Gastroesophageal sphincter (tissue), 4 donors: Measurements from ENCODE around the gene RPL27A. TPM values are rescaled to one million over a fixed set of nuclear protein-coding genes. Genes with fewer than 3 reads are reported as not detected.
A peak's percentile ranks its signal among the peaks of the same experiment; 100 is the strongest.

Source experiments
- ATAC-seq: fragments of 150-250 bp; one replicate; pipeline ENCODE4 v1.9.1; 2016; ENCODE audit warnings: mild to moderate bottlenecking, moderate library complexity
- H3K27ac ChIP-seq, 4 donors: fragments of 200-600 bp; sonication (generic) in 3 of 4; 1 replicate in 3 of 4; 2 replicates in 1 of 4; pipeline ENCODE4 v1.5.1; 2016 to 2019
- H3K27me3 ChIP-seq: fragments of 200-600 bp; sonication (generic); one replicate; pipeline ENCODE4 v1.5.1; 2019
- H3K36me3 ChIP-seq, 2 donors: fragments of 200-600 bp; sonication (generic); one replicate each; pipeline ENCODE4 v1.5.1; 2019; ENCODE audit warnings: control low read depth in 1 of 2
- H3K4me1 ChIP-seq, 3 donors: fragments of 200-600 bp; sonication (generic); 1 replicate in 2 of 3; 2 replicates in 1 of 3; pipeline ENCODE4 v1.5.1; 2016 to 2019; ENCODE audit warnings: control low read depth in 2 of 3
- H3K4me3 ChIP-seq, 2 donors: fragments of 200-600 bp; sonication (generic); one replicate each; pipeline ENCODE4 v1.5.1; 2019; ENCODE audit warnings: mild to moderate bottlenecking in 1 of 2, moderate library complexity in 1 of 2
- H3K9me3 ChIP-seq, 3 donors: fragments of 200-600 bp; sonication (generic); one replicate each; pipeline ENCODE4 v1.5.1; 2017 to 2019; ENCODE audit warnings: control low read depth in 2 of 3
- EP300 ChIP-seq: sonication (generic); formaldehyde crosslinking; IDR thresholded peaks from one replicate; pipeline ENCODE4 v1.6.1; 2017; ENCODE audit warnings: antibody characterized with exemption, mild to moderate bottlenecking
- POLR2A ChIP-seq, 2 donors: fragments of 450-650 bp; IDR thresholded peaks; one replicate each; pipeline ENCODE4 v1.6.1; 2017; ENCODE audit warnings: antibody characterized with exemption in 2 of 2, mild to moderate bottlenecking in 2 of 2, moderate library complexity in 1 of 2
- POLR2AphosphoS5 ChIP-seq: sonication (generic); formaldehyde crosslinking; IDR thresholded peaks from one replicate; pipeline ENCODE4 v1.6.1; 2017; ENCODE audit warnings: antibody characterized with exemption
- WGBS, 2 donors: methylation state at CpG; one replicate each; pipeline ENCODE4 v1.1.5; 2018; ENCODE audit warnings: low coverage in 1 of 2; 5-methylcytosine and 5-hydroxymethylcytosine counted together
- total RNA-seq, 4 donors: library from RNA; depleted of rRNA; stranded (reverse); fragments of >200 nt; gene quantifications; one replicate each; pipeline ENCODE4 v1.1.0, GENCODE V29; 2016
- TF ChIP-seq, protein P1 (sequence below), 4 experiments: fragments of 200-600 bp in 2 of 4; fragments of 450-650 bp in 2 of 4; sonication (generic) in 1 of 4; IDR thresholded peaks; one replicate each; pipeline ENCODE4 v1.5.1; 2017 to 2019; ENCODE audit warnings: antibody characterized with exemption in 4 of 4, mild to moderate bottlenecking in 2 of 4, moderate library complexity in 2 of 4

Gene RPL27A
- total RNA-seq, 4 donors from 2014 or later, result 706 to 1,423 (median 903) TPM

GRCh38 chr11:8693555-8693954 is 11.0 kb downstream of the RPL27A start:
- ATAC-seq, result no peak
- peaks cover 0 to under 1% (median 0%) of the 10 kb centered on the region in 3 donors for H3K4me1 ChIP-seq
- 86 to 96% methylated on average over 1 to 6 of the region's 7 CpGs for WGBS, 2 donors
- no peak for TF ChIP-seq POLR2A (IDR thresholded peaks at IDR 0.05)
- no peak for TF ChIP-seq EP300
- TF ChIP-seq POLR2AphosphoS5, result no peak
- TF ChIP-seq, protein P1, sequence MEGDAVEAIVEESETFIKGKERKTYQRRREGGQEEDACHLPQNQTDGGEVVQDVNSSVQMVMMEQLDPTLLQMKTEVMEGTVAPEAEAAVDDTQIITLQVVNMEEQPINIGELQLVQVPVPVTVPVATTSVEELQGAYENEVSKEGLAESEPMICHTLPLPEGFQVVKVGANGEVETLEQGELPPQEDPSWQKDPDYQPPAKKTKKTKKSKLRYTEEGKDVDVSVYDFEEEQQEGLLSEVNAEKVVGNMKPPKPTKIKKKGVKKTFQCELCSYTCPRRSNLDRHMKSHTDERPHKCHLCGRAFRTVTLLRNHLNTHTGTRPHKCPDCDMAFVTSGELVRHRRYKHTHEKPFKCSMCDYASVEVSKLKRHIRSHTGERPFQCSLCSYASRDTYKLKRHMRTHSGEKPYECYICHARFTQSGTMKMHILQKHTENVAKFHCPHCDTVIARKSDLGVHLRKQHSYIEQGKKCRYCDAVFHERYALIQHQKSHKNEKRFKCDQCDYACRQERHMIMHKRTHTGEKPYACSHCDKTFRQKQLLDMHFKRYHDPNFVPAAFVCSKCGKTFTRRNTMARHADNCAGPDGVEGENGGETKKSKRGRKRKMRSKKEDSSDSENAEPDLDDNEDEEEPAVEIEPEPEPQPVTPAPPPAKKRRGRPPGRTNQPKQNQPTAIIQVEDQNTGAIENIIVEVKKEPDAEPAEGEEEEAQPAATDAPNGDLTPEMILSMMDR (IDR thresholded peaks at IDR 0.05), result no peak
- peak overlapping the region in 3 of 4 donors; percentile 28 to 51 (median 46) for H3K27ac ChIP-seq
- H3K4me3 ChIP-seq, result no peak overlapping the region
- no peaks in the 10 kb centered on the region for H3K9me3 ChIP-seq
- H3K36me3 ChIP-seq, result peaks cover 5 to 77% of the 10 kb centered on the region in 2 donors
- H3K27me3 ChIP-seq, result no peaks in the 10 kb centered on the region

DNA sequence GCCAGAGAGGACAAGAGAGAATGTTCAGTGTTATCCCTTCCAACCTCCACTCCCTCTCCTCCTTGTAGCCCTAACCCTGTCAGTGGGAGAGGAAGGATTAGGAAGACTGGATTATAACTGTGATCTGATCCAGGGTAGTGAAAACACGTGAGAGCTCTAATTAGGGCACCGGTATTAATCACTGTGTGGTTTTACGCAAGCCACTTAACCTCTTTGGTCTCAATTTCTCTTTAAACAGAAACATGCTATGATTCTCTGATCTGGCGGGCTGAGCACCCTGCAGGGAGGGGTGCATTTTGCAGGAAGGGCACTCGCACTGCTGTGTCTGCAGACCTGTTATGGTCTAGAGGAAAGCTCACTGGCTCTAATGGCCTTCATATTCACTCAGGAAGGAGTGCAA is 11.5 kb downstream of the RPL27A start:
- H3K4me3 ChIP-seq, result no peak overlapping the region
- TF ChIP-seq, protein P1 (IDR thresholded peaks at IDR 0.05), result no peak
- TF ChIP-seq EP300 (no peak), POLR2AphosphoS5 (peak; percentile 39), POLR2A (IDR thresholded peaks at IDR 0.05) (no peak)
- H3K36me3 ChIP-seq, result peaks cover 5 to 83% of the 10 kb centered on the region in 2 donors
- 65 to 84% methylated on average over 4 to 5 of the region's 5 CpGs for WGBS, 2 donors
- H3K27me3 ChIP-seq, result no peaks in the 10 kb centered on the region
- peaks cover 0 to 6% (median 2%) of the 10 kb centered on the region in 3 donors for H3K4me1 ChIP-seq
- no peak for ATAC-seq
- H3K9me3 ChIP-seq, result no peaks in the 10 kb centered on the region
- peak overlapping the region in 3 of 4 donors; percentile 28 to 51 (median 46) for H3K27ac ChIP-seq

GRCh38 chr11:8697054-8697453 is 14.5 kb downstream of the RPL27A start:
- Histone ChIP-seq H3K27me3 (no peaks in the 10 kb centered on the region), H3K4me1 (peaks cover 0 to 35% (median 13%) of the 10 kb centered on the region in 3 donors), H3K36me3 (peaks cover 5 to 100% of the 10 kb centered on the region in 2 donors), H3K9me3 (no peaks in the 10 kb centered on the region), H3K4me3 (no peak overlapping the region), H3K27ac (peak overlapping the region in 2 of 4 donors; percentile 89 to 96)
- ATAC-seq, result no peak
- TF ChIP-seq EP300, result no peak
- no peak for TF ChIP-seq POLR2A (IDR thresholded peaks at IDR 0.05)
- TF ChIP-seq POLR2AphosphoS5, result no peak
- TF ChIP-seq, protein P1 (IDR thresholded peaks at IDR 0.05), result no peak
- WGBS, 2 donors, result 73 to 92% methylated on average over 2 of the region's 3 CpGs

GRCh38 chr11:8698379-8698851 is 15.8 kb downstream of the RPL27A start:
- Histone ChIP-seq H3K4me1 (peaks cover 0 to 48% (median 13%) of the 10 kb centered on the region in 3 donors), H3K9me3 (no peaks in the 10 kb centered on the region), H3K27me3 (no peaks in the 10 kb centered on the region), H3K27ac (peak overlapping the region; percentile 32 to 97 (median 92)), H3K36me3 (peaks cover 5 to 100% of the 10 kb centered on the region in 2 donors), H3K4me3 (no peak overlapping the region)
- 43 to 90% methylated on average over 4 to 5 of the region's 5 CpGs for WGBS, 2 donors
- no peak for TF ChIP-seq POLR2AphosphoS5
- TF ChIP-seq, protein P1 (IDR thresholded peaks at IDR 0.05), result no peak
- TF ChIP-seq EP300, result no peak
- no peak for TF ChIP-seq POLR2A (IDR thresholded peaks at IDR 0.05)
- ATAC-seq, result no peak

DNA sequence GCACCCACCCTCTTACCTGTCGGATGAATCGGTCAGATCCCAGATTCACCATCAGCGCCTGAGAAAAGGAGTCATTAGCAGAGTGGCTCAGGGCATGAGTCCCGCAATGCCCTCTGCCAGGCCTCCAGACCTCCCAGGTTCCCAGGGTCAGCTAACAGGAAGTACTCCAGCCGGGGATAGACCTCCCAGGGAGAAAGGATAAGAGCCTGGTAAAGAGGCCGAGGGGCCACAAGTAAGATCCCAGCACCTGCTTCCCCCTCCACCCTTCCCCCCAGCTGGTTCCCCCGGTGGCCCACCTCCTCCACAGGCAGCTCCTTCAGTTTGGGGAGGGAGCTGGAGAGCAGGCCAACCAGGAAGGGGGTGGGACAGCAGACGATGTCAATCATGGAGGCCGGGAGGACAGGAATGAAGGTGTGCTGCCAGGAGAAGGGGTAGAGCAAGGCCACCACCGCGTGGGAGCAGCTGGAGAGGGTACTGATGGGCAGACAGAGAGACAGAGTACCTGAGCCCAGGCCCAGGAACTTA is 16.4 kb downstream of the RPL27A start:
- TF ChIP-seq POLR2A (IDR thresholded peaks at IDR 0.05) (no peak), POLR2AphosphoS5 (no peak), EP300 (no peak)
- TF ChIP-seq, protein P1 (IDR thresholded peaks at IDR 0.05), result no peak
- no peaks in the 10 kb centered on the region for H3K9me3 ChIP-seq
- WGBS, 2 donors, result 60 to 67% methylated on average over 5 to 6 of the region's 11 CpGs

More for the DNA sequence above, 16.4 kb downstream of the RPL27A start:
- H3K27me3 ChIP-seq, result no peaks in the 10 kb centered on the region
- no peak overlapping the region for H3K4me3 ChIP-seq
- no peak for ATAC-seq
- peaks cover 0 to 54% (median 13%) of the 10 kb centered on the region in 3 donors for H3K4me1 ChIP-seq
- peak overlapping the region; percentile 32 to 97 (median 92) for H3K27ac ChIP-seq
- H3K36me3 ChIP-seq, result peaks cover 5 to 100% of the 10 kb centered on the region in 2 donors
